Body of pancreas (tissue), 4 donors: ENCODE data around the gene AUNIP.

Experiments used
- POLR2A ChIP-seq, 3 donors: fragments of 450-650 bp; IDR thresholded peaks; one replicate each; pipeline ENCODE4 v1.6.1; 2016; ENCODE audit warnings: antibody characterized with exemption in 3 of 3, mild to moderate bottlenecking in 2 of 3
- TF ChIP-seq, protein P1 (sequence below), 7 experiments: fragments of 450-650 bp in 4 of 7; fragments of 200-600 bp in 3 of 7; sonication (generic) in 3 of 7; IDR thresholded peaks; one replicate each; pipeline ENCODE4 v1.5.1; 2016 to 2019; ENCODE audit warnings: antibody characterized with exemption in 7 of 7

DNA sequence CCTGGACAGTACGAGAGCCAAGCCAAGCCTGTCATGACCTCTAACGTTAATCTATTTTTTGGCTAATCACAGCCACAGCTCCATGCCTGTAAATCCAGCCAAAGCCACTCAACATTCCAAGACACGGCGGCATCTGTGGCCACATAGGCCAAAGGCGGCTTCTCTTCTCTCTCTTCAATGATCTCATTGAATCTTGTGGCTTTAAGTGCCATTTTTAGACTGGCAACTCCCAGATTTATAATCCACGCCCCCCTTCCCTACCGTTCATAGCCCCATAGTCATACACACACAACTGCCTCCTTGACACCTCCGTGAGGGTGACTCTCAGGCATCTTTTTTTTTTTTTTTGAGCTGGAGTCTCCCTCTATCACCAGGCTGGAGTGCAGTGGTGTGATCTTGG, 64.9 kb downstream of the AUNIP start:
- TF ChIP-seq, protein P1, sequence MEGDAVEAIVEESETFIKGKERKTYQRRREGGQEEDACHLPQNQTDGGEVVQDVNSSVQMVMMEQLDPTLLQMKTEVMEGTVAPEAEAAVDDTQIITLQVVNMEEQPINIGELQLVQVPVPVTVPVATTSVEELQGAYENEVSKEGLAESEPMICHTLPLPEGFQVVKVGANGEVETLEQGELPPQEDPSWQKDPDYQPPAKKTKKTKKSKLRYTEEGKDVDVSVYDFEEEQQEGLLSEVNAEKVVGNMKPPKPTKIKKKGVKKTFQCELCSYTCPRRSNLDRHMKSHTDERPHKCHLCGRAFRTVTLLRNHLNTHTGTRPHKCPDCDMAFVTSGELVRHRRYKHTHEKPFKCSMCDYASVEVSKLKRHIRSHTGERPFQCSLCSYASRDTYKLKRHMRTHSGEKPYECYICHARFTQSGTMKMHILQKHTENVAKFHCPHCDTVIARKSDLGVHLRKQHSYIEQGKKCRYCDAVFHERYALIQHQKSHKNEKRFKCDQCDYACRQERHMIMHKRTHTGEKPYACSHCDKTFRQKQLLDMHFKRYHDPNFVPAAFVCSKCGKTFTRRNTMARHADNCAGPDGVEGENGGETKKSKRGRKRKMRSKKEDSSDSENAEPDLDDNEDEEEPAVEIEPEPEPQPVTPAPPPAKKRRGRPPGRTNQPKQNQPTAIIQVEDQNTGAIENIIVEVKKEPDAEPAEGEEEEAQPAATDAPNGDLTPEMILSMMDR (IDR thresholded peaks at IDR 0.05) = no peak
- TF ChIP-seq POLR2A (IDR thresholded peaks at IDR 0.05) = no peak
